NOMO-1 (cell line): ENCODE results near the gene RUSF1.
"Not testable (repeated sequence)": the region's sequence is repeated elsewhere in the genome, so short reads cannot be mapped to it uniquely, and the experiment has no call there.

Source experiments
- DNase-seq, 2 experiments: peaks; one replicate each; lab custom pipeline; 2025; ENCODE audit not compliant: unreplicated experiment in 2 of 2; lab: John Stamatoyannopoulos, UW

The RUSF1 gene

DNA sequence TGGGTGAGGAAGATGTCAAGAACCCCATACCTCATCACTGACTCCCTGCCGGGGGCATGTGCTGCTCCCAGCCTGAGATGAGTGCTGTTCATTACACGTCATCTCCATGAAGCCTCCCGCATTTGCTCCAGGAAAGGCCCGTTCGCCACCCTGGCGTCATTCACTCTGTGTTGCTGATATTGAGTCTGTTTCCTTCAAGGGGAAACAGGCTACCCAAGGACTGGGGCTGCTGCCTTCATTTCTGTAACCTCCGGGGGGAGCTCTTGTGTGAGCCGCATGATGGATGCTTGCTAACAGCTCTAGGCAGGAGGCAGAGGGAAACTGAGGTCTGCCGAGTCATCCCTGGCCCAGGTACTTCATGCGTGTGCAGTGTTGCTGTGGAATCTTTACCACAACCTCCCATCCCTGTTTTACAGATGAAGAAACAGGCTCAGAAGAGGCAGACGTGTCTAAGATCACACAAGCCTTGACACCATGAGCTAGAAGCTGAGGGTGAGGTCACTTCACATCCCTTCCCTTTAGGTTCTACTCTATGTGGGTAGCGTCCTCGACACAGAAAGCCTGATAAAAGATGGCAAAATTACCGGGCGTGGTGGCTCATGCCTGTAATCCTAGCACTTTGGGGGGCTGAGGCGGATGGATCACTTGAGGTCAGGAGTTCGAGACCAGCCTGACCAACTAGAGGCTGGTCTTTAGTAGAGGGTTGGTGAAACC, 52.4 kb downstream of the RUSF1 start:
- DNase-seq = peak in 1 of 2 experiments; percentile 12

DNA sequence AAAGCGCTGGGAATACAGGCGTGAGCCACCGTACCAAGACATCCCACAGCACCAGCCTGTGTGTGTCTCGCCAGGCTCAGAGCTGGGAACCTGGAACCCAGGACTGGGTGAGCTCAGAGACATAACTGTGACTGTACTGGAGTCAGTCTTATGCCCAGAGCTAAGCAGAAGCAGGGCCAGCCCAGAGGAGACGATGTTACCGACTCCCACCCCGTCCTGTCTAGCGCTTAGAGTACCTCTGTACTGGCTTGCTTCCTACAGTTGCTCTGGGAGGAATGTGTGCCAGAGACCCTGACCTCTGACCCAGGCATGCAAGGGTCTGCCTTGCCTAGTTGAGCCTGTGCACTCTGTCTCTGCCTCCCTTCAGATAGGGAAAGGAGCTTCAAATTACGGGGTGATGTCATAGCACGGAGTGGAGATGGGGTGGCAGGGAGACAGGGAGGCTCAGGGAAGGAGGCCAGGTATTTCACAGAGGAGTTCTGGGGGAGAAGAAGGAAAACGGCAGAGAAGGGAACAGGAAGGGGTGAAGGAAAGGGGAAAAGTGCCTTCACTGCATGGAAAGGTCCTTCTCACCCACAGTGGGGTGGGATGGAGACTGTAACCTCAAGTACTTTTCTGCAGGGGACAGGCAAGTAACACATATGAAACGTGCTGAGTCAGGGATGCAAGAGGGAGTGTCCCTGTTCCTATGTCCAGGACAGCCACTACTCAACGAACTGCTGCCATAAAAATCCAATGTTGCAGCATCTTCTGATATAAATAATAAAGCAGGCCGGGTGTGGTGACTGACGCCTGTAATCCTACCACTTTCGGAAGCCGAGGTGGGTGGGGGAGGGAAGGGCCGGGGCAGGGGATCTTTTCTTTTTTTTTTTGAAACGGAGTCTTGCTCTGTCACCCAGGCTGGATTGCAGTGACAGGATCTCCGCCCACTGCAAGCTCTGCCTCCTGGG, 54.7 kb downstream of the RUSF1 start:
- peak; percentile 17 to 47 for DNase-seq

DNA sequence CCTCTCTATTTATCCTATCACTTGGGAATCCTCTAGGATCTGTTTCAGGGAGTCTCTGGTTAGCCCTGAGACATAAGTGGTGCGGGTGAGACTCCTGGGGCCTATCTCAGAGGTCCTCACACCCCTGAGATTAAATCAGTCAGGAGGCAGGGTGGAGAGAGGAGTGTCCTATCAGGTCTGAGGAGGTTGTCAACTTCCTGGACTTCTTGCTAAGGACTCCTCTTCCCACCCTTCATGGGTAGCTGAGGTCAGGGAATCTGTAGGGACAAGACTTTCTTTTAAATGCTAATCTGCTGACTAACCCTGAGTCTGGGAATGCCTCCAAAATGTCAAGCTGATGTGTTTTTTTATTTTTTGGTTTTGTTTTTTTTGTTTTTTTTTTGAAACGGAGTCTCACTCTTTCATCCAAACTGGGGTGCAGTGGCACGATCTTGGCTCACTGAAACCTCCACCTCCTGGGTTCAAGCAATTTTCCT, 55.5 kb downstream of the RUSF1 start:
- no peak for DNase-seq

DNA sequence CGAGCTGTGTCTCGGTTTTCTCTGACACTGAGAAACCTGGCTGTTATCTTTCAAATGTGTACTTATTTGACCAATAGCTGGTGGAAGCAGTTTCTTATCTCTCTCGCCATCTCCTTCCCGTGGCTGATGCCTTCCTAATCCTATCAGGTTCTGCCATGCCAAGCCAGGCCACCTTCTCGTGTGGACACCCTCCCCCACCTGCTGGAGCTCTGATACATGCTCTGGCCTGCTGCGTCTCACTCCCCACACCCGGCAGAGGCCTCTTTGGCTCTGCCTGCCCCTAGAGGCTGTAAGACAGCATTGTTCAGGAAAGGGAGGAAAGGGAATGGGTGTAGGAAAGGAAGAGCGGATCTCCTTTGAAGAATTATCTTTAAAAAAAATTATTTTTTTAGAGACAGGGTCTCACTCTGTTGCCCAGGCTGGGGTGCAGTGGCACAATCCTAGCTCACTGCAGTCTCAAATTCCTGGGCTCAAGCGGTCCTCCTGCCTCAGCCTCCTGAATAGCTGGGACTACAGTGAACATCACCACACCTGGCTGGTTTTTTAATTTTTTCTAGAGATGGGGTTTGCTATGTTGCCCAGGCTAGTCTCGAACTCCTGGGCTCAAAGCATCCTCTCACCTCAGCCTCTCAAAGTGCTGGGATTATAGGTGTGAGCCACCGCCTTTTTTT, 56.4 kb downstream of the RUSF1 start:
- DNase-seq = peak in 1 of 2 experiments; percentile 30

DNA sequence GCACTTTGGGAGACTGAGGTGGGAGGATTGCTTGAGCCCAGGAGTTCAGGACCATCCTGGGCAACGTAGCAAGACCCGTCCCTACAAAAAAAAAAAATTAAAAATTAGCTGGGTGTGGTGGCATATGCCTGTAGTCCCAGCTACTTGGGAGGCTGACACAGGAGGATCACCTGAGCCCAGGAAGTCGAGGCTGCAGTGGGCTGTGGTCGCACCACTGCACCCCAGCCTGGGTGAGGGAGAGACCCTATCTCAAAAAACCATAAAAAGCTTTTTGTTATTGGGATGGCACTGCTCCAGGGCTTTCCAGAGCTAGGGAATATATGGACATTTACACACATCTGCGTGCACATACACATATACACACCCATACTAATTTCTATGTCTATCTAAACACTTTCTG, 57.0 kb downstream of the RUSF1 start:
- DNase-seq = no peak

DNA sequence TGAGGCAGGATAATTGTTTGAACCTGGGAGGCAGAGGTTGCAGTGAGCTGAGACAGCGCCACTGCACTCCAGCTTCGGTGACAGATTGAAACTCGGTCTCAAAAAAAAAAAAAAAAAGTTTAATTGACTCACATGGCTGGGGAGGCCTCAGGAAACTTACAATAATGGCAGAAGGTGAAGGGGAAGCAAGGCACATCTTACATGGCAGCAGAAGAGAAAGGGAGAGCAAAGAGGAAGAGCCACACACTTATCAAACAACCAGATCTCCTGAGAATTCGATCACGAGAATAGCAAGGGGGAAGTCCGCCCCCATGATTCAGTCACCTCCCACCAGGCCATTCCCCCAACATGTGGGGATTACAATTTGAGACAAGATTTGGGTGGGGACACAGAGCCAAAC, 62.3 kb downstream of the RUSF1 start:
- not testable (repeated sequence) for DNase-seq

DNA sequence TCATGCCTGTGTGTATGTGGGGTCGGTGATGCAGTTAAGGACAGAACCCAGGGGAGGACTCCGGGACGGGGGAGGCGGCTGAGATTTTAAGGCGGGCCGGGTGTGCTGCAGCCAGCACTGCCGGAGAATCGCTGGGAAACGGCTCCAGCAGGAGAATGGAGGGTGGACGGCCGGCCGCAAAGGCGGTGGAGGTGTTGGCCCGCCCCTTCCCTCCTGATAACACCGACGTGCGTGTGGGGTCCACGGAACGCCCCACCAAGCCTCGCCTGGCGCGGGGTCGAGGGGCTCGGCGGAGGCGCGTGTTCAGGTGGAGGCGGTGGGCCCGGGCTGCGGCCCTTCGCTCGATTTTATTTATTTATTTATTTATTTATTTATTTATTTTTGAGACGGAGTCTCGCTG, 66.2 kb downstream of the RUSF1 start:
- no peak for DNase-seq

DNA sequence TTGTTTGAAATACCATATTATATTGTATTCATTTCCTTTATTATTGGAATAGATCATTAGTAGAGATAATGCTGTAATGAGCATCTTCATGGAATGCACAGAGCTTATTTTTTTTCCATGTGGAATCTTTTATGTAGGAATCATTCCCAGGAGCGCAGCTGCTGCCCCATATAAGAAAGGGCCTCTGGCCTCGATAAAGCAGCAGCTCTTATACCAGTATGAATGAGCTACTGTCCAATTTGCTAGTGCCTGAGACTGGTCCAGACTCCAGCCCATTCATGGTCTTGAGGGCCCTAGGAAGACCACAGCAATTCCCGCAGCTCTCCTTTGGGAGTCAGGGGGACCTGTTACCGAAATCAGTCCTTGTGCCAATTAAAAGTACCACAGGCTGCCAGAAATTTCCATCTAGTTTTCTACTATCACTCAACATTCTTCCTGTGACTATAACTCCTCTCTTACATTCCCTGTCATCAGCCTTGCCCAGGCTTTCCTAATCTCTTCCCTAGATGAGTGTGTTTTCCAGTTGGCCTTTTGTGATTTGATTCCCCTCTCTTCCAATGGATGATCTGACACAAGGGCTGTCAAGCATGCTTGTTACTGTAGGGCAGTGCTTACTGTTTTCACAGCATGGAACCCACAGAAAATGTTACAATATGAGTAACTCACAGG, 67.5 kb downstream of the RUSF1 start:
- DNase-seq = no peak

DNA sequence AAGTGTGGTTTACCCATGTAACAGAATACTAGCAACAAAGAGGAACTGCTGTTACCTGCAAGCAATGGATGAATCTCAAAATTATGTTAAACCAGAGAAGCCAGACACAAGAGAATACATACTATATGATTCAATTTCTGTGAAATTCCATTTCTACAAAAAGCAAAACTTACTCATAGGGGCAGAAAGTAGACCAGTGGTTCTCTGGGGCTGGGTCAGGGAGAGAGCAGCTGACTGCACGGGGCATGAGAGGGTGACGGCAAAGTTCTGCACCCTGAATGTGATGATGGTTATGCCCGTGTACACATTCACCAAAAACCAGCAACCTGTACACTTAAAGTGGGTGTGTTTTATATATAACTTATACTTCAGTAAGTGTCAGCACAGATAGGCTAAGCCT, 68.7 kb downstream of the RUSF1 start:
- DNase-seq = no peak
